ENCODE results near the gene MGAT5B. TPM values are rescaled to one million over a fixed set of nuclear protein-coding genes. Genes with fewer than 3 reads are reported as not detected.

Gene MGAT5B
- total RNA-seq, 2 donors from 2014 or later = 0.05 to 0.27 TPM

DNA sequence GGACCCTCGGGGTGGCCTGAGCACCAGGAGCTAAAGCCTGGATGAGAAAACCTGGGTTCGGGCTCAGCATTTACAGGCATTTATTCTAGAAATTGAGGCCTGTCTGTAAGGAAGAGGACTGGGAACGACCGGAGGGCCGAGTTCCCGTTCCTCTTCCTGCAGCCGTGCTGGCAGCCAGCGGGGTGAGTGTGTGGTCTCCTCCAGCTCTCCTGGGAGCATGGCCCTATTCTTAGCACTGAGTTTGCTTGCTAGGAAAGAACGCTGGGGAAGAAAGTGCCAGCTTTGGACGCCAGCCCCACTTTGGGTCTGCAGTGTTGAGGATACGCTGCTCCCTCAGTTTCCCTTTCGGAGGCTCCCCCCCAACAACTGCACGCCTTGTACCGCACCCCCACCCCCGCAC, 49.6 kb downstream of the MGAT5B start:
- Histone ChIP-seq H3K36me3 (no peaks in the 10 kb centered on the region), H3K9me3 (no peaks in the 10 kb centered on the region), H3K4me3 (no peak overlapping the region), H3K4me1 (no peaks in the 10 kb centered on the region), H3K9ac (ENCODE audit: low read depth in 2 of 2, low read length in 2 of 2) (no peak overlapping the region), H3K27ac (no peak overlapping the region), H3K27me3 (no peaks in the 10 kb centered on the region)
- intact Hi-C loops (cut with DNase I) = no loop called here
- DNase-seq = no peak
- no peak for TF ChIP-seq CTCF (IDR thresholded peaks at IDR 0.05)

DNA sequence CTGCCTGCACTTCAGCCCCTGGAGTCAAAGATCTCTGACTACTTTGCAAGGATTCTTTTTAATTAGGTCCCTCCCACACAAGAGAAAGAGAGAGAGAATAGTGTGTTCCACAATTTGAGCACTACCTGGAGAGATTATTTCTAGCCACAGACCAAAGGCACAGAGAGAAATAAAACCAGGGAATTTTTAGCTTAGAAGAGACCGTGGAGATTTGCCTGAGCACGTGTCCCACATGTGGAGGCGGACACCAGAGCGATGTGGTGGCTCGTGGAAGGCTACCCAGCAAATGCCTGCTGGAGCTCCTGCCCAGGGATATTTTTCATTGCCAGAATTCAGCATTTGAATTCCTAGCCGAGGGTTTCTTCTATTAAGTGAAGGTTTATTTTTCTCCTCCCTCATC, 50.6 kb downstream of the MGAT5B start:
- H3K27ac ChIP-seq = no peak overlapping the region
- H3K4me1 ChIP-seq = no peaks in the 10 kb centered on the region
- no peak for DNase-seq
- intact Hi-C loops (cut with DNase I) = no loop called here
- H3K36me3 ChIP-seq = no peaks in the 10 kb centered on the region
- no peak overlapping the region for H3K4me3 ChIP-seq
- no peaks in the 10 kb centered on the region for H3K9me3 ChIP-seq
- H3K27me3 ChIP-seq = no peaks in the 10 kb centered on the region
- TF ChIP-seq CTCF (IDR thresholded peaks at IDR 0.05) = no peak
- H3K9ac ChIP-seq (ENCODE audit: low read depth in 2 of 2, low read length in 2 of 2) = no peak overlapping the region

DNA sequence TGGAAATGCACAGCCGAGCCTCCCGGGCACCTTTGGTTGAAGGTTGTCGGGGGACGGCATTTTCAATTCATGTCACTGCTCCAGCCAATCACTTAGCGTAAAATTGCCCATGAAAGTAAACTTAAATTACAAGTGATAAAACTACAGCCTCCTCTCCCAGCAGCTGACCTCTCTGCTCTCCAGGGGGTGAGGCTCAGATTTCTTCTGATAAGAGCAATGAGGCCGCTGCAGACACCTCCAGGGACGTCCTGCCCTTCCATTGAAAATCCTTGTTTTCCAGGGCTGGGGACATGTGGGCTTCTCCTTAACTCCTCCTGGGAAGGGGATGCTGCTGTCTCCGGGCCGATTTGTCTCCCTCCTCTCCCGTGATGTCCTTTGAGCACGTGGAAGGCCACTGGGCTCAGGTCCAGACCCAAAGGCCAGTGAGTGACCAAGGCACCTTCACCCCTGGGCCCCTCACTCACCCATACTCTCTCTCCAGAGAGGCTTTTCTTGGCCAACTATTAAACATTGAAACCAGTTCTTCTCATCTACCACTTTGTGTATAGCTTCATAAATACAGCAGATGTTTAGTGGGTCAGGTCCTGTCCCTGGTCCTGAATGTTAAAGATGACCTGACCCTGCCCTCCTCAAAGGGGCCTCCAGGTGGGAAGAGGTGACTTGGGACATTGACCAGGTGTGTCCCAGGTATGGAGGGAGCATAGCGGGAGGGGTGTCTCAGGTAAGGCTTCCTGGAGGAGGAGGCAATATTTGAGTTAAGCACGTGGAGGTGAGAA, 52.3 kb downstream of the MGAT5B start:
- H3K27ac ChIP-seq = no peak overlapping the region
- no peak overlapping the region for H3K4me3 ChIP-seq
- no peak overlapping the region for H3K9ac ChIP-seq (ENCODE audit: low read depth in 2 of 2, low read length in 2 of 2)
- intact Hi-C loops (cut with DNase I) = no loop called here
- H3K4me1 ChIP-seq = no peaks in the 10 kb centered on the region
- no peaks in the 10 kb centered on the region for H3K27me3 ChIP-seq
- H3K36me3 ChIP-seq = no peaks in the 10 kb centered on the region
- H3K9me3 ChIP-seq = no peaks in the 10 kb centered on the region
- no peak for DNase-seq
- no peak for TF ChIP-seq CTCF (IDR thresholded peaks at IDR 0.05)

DNA sequence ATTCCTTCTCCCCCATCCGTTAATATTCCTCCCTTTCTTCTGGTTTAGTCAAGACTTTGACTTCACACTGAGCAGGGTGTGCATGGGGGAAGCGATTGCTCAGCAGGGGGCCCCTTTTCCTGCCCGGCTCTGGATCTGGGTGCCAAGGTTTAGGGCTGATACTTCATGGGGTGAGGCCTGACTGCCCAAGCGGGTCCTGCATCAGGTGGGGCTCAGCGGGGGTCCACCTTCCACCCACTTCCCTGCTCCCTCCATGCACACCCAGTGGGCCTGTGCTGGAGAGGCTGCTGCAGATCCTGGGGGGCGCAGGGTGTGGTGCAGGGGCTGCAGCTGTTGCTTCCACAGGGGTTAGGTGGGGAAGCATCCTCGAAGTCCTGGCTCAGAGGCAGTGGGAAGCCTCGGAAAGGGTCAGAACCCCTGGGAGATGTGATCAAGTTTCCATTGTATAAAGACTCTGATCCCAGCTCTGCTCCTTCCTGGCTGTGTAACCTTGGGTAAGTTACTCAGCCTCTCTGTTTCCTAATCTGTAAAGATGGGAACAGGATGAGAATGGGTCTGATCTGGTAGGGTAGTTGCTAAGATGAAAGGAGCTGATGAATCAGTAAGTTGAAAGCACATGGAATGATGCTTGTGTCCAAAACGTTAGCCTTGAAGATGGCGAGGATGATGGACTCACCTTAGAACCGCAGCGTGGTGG, 53.3 kb downstream of the MGAT5B start:
- Histone ChIP-seq H3K27ac (no peak overlapping the region), H3K27me3 (no peaks in the 10 kb centered on the region), H3K4me1 (no peaks in the 10 kb centered on the region), H3K9me3 (no peaks in the 10 kb centered on the region), H3K4me3 (no peak overlapping the region), H3K36me3 (no peaks in the 10 kb centered on the region), H3K9ac (ENCODE audit: low read depth in 2 of 2, low read length in 2 of 2) (no peak overlapping the region)
- DNase-seq = no peak
- intact Hi-C loops (cut with DNase I) = no loop called here
- no peak for TF ChIP-seq CTCF (IDR thresholded peaks at IDR 0.05)

DNA sequence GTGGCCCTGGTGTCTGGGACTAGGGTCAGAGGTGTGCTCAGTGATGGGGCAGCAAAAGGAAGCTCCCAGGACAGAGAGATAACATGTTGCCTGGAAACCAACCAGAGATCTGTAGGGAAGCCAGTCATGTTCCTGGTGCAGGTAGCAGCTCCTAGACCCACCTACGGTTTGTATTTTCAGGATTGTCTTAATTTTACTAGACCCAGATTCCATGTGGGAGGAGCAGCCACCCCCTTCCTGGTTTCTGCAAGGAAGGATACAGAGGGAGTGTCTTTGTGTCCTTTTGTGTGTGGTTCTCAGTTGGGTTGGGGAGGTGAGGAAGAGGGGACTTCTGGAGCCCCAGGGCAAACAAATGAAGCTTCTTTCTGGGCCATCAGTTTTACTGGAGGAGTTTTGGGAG, 53.9 kb downstream of the MGAT5B start:
- no peak for DNase-seq
- Histone ChIP-seq H3K4me3 (no peak overlapping the region), H3K36me3 (no peaks in the 10 kb centered on the region), H3K27ac (no peak overlapping the region), H3K9me3 (no peaks in the 10 kb centered on the region), H3K9ac (ENCODE audit: low read depth in 2 of 2, low read length in 2 of 2) (no peak overlapping the region), H3K4me1 (no peaks in the 10 kb centered on the region), H3K27me3 (no peaks in the 10 kb centered on the region)
- no peak for TF ChIP-seq CTCF (IDR thresholded peaks at IDR 0.05)
- intact Hi-C loops (cut with DNase I) = no loop called here

Data from colonic mucosa (tissue), 4 donors.